T-helper 1 cell treated with Interleukin-12 subunit alpha and Interleukin-12 subunit beta and Interleukin-4 antibody, amounts not matched to agents 30 ng/mL and 1 ng/mL, for 36 hours (primary cell): ENCODE measurements around the gene TNS3. TPM values are rescaled to one million over a fixed set of nuclear protein-coding genes. Genes with fewer than 3 reads are reported as not detected.
"Not testable (repeated sequence)": the region's sequence is repeated elsewhere in the genome, so short reads cannot be mapped to it uniquely, and the experiment has no call there.

Experiments
- intact Hi-C: fragments of 100-400 bp; cut with micrococcal nuclease; formaldehyde crosslinking; loops from one replicate; pipeline ENCODE4 v1.15.1; 2024
- total RNA-seq: library from RNA; stranded (reverse); gene quantifications from 2 replicates; pipeline ENCODE4 v1.2.3, GENCODE V29; 2022

TNS3 gene
- total RNA-seq, 1 donor from 2014 or later, result 0.51 TPM

DNA sequence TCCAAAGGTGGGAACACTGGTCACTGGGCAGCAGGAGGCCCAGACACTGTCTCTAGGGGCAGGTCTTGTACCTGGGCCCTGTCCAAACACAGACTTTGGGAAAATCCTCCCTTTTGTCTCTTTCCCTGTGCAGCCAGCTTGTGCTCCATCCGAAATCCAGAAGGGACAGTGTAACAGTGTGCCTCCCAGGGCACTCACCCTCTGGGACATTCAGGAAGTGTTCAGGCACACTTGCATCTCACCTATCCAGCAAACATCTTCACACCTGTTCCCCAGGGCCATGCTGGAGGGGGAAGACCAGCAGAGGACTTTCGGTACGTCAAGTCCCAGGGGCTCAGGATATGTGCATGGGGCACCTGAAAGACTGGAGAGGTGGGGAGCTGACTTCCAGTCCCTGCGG lies 38.9 kb downstream of the TNS3 start:
- intact Hi-C loops, result no loop called here

DNA sequence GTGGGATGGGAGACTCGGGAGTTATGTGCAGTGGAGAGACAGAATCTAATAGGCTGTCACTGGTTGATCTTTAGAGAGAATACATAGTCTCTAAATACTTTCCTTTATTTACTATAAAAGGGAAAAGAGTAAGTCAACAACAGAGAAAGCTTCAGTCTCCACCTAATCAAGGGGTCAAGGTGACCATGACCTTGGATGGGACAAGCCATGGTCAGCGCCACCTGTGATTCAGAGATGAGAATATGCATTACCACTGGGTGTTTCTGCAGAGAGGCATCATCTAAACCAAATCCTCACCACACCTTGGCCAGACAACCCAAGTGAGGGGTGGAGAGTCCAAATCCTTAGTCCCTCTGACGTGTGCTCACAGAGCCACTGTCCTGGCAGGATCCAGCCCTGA lies 39.9 kb downstream of the TNS3 start:
- intact Hi-C loops, result no loop called here

GRCh38 chr7:47541485-47541884 lies 40.4 kb downstream of the TNS3 start:
- intact Hi-C loops, result not testable (repeated sequence)

- intact Hi-C loops, result no loop called here
These were observed 41.2 kb downstream of the TNS3 start for GRCh38 chr7:47540387-47541350.

GRCh38 chr7:47540053-47540386 lies 41.9 kb downstream of the TNS3 start:
- intact Hi-C loops, result no loop called here

DNA sequence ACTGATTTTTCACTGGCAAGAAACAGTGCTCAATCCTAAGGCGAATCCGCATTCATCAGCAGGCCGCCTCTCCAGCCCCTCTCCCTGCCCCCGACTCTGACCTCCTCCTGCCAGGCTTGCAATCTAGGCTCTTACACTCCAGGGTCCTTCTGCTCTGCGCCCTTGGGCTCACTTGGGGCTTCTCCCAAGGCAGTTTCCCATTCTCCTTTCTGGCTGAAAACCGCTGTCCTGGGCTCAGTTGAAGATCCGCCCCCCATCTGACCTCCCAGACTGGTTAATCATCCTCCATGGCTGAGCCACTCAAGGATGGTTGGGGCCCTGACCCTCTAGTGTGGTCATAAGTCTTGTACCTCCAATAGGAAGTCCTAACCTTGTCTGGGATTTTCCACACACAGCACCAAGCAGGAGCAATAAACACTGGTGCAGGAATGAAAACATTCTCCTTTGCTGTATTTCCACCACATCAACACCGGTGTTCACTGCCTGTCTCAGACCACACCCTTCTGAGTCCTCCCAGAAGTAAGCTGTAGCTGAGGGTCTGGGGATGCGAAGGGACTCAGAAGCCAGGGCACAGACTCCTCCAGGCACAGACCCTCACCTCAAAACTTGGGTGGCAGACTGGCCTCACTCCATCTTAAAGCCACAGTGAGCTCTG lies 42.4 kb downstream of the TNS3 start:
- intact Hi-C loops, result no loop called here

- intact Hi-C loops, result no loop called here
These were observed 43.0 kb downstream of the TNS3 start for GRCh38 chr7:47538846-47539311.

DNA sequence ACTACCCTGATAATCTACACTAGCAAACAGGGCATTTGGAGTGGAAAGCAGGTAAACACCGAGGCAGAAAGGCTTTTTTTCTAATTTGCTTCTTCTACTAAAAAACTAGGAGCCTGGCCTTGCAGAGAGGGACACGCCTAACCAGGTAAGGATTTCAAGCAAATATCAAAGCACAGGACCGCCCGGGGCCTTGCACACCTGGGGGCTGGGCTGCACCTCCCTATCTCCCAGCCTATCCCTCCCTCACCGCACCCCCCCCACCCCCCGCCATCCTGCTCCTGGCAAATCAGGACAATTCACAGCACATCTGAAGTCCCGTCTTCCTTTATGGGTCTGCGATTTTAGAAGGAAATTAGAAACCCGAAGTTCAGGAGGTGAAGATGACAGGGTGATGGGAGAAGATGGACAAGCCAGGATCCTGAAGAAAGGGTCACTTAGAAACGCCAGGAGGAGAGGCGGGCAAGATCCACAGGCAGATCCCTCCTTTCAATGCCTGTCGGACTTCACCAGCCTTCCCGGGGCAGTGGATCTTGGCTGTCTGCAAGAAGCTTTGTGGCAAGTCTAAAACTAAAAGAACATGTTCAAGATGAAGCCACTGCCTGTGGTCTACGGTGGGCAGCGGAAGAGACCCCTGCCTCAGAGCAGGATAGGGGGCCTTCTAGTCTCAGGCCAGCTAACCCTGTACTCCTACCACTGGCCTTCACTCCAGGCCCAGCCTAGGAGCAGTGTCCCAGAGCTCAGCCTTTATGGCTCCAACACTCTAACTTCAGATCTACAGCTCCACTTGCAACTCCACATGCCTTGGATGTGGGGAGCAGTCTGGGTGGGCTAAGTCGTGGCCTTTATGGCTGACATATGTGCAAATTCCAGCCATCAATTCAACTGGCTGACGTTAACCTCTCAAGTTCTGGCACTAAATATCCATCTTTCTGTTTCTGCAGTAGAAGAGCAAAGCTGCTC lies 43.9 kb downstream of the TNS3 start:
- intact Hi-C loops, result no loop called here

- intact Hi-C loops, result no loop called here
These were observed 45.0 kb downstream of the TNS3 start for GRCh38 chr7:47536661-47537611.

DNA sequence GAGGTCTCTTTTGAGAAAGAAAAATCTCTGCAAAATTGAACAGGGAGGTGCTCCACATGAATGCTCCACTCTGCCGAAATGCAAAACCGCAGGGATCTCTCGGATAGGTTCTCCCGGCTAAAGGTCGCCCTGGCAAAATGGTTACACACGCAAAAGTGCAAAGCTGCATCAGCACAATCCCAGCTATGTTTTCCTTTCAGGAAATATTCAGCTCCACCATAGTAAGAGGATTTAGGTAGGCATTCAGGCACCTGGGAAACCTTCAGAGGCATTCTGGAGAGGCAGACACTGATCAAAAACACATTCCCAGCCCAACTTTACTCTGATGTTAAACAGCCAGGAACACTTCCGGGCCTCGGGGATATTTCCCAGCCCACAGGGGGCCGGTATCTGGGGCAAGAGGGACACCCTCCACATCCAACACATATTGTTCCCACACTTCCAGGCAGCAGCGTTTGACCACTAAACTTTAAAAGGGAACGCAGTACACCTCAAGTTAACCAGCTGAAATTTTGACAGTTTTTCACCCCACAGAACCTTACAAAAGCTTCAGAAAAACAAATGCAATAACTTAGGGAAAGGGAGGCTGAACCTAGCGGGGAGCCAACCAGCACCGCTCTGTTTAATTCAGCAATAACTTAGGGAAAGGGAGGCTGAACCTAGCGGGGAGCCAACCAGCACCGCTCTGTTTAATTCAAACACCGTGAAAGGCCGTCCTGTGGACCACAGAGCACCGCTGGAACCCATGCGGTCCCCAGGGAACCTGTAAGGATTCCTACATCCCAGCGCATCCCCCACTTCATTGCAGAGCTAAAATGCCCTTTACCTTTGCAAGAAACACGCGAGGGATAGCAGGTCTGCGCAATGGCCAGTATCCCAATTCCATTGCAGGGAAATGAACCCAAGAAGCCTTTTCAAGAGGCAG lies 45.9 kb downstream of the TNS3 start:
- intact Hi-C loops, result no loop called here

- intact Hi-C loops, result no loop called here
These were observed 46.7 kb downstream of the TNS3 start for GRCh38 chr7:47535035-47535703.

DNA sequence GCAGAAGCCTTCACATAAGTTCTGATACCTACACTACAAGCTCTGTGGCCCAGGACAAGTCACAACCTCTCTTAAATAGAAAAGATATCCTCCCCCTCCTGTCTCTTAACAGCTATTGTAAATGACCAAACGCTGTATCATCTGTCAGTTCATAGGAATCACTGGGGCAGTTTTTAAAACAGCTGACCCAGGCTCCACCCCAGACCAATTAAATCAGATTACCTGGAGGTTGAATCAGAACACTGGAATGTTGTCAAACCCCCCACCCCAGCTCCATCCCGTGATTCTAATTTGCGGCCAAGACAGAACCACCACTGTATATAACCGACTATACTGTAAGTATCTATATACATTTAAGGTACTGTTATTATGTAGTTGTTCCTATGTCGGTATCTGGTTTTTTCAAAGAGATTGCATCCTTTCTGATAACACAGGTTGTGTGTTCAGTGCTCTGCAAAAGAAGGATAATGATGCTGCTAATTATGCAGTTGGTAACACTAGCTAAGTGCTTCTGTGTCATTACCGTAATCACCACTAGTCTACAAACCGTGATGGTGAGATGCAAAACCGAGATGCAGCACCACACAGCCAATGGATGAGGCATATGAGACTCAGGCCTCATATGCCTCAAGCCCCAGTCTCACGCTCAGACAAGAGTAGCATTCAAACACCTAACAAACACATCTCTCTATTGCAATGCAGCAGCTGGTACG lies 47.4 kb downstream of the TNS3 start:
- intact Hi-C loops, result no loop called here

DNA sequence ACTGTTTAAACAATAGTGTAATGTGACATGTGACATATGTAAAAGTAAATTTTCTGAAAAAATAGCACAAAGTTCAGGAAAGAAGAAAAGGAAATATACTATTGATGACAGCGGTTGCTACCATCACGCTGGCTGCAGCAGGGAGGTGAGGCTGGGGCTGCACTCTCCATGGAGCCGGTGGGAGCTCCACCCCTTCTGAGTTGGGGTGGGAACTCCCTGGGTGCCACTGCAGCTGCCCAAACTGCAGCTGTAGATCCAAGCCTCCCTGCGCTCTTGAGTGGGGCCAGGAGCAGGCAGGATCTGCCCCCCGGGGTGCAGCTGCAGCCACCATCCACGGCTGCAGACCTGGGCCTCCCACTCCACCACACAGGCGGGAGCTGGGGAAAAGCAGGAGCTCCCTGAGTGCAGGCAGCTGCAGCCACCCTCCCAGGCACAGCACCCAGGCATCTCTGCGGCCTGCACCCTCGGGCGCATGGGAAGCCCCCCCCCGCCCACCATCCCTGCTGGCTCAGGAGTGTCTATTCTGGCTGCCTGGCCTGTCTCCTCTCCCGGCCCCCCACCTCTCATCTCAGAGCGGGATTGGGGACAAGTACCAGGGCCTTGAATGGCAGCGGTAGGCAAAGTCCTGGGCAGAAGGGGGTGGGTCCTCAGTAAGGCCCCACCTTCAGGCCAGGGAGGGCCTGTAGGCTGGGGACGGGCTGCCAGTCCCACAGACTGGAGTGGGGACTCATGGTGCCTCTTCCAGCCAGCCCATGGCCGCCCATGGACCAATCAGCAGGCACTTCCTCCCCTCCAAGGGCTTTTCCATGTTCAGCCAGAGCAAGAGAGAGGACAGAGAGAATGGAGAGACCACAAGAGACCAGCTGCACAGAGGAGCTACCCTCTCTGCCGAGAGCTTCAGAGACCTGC lies 50.1 kb downstream of the TNS3 start:
- intact Hi-C loops, result no loop called here

- intact Hi-C loops, result no loop called here
These were observed 51.9 kb downstream of the TNS3 start for GRCh38 chr7:47529826-47530555.

DNA sequence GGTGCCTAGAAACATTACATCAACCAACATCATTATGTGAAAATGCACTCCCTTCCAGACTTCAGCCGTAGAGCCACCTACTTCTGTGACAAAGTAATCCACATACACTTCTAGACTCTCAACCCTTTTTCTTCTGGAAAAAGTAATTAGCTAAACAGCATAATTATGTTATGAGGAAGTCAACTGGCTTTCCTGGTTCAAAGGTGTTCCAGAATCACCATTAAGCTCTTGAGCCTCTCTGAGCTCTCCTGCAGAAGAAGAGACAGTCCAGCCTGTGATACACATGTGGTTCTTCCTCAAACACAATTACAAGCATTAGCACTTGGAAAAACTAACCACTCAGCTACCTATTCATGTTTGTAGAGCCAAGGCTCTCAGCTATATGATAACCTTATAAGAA lies 52.5 kb downstream of the TNS3 start:
- intact Hi-C loops, result no loop called here

DNA sequence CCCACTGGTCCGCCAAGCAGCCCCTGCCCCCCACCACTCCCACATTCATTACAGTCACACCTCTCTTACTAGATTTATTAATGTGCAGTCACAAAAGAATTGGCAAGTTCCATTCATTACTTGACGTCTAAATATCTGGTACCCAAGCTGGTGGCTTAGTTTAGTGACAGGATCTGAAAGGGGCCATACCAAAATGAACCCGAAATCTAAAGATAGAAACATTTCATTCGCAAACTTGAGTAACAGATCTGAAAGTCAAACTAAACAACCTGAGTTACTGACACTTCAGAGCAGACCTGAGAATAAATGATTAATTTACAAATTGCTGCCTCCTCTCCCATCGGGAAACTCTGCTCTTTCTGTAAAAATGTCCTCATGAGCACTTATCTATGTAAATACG lies 53.4 kb downstream of the TNS3 start:
- intact Hi-C loops, result no loop called here
